Calu3 (cell line): ENCODE measurements around the gene AGXT2. TPM values are rescaled to one million over a fixed set of nuclear protein-coding genes. Genes with fewer than 3 reads are reported as not detected.

Experiments used
- BruUV-seq: library from RNA; stranded (reverse); fragments of 400-500 nt; replicated peaks from 2 replicates; lab custom pipeline; 2021; lab: Mats Ljungman, UMichigan
- CTCF ChIA-PET: fragments of 300-600 bp; sonication (Branson Sonifier 250); formaldehyde crosslinking; loops from one replicate; lab custom pipeline; 2022; ENCODE audit warnings: antibody characterized with exemption; lab: Charles Lee
- DNase-seq: peaks from one replicate; pipeline ENCODE4 v3.0.0; 2022
- H3K27ac Mint-ChIP-seq: one replicate; pipeline ENCODE4 v1.8.0; 2022; ENCODE audit warnings: mixed read lengths; ENCODE audit not compliant: unreplicated experiment
- H3K27me3 Mint-ChIP-seq: one replicate; pipeline ENCODE4 v1.8.0; 2022; ENCODE audit warnings: mixed read lengths; ENCODE audit not compliant: unreplicated experiment
- H3K36me3 Mint-ChIP-seq: one replicate; pipeline ENCODE4 v1.8.0; 2022; ENCODE audit warnings: mild to moderate bottlenecking, moderate library complexity, mixed read lengths; ENCODE audit not compliant: insufficient read depth, unreplicated experiment
- H3K4me1 Mint-ChIP-seq: one replicate; pipeline ENCODE4 v1.8.0; 2022; ENCODE audit warnings: mild to moderate bottlenecking, low read depth, mixed read lengths; ENCODE audit not compliant: unreplicated experiment
- H3K4me3 Mint-ChIP-seq: one replicate; pipeline ENCODE4 v1.8.0; 2022; ENCODE audit warnings: mild to moderate bottlenecking, low read depth, moderate library complexity, mixed read lengths; ENCODE audit not compliant: unreplicated experiment
- H3K9me3 Mint-ChIP-seq: one replicate; pipeline ENCODE4 v1.8.0; 2022; ENCODE audit warnings: low read depth, mixed read lengths; ENCODE audit not compliant: unreplicated experiment
- CTCF ChIP-seq: fragments of 200-600 bp; IDR thresholded peaks from one replicate; pipeline ENCODE4 v1.8.0; 2022; ENCODE audit warnings: antibody characterized with exemption; ENCODE audit not compliant: unreplicated experiment
- intact Hi-C: fragments of 100-400 bp; cut with micrococcal nuclease; formaldehyde crosslinking; loops from one replicate; pipeline ENCODE4 v1.10.0; 2022; ENCODE audit not compliant: unreplicated experiment
- total RNA-seq: library from RNA; stranded (reverse); gene quantifications from 2 replicates; pipeline ENCODE4 v1.2.3, GENCODE V29; 2022

AGXT2 gene
- total RNA-seq, 1 experiment from 2014 or later: not detected

- CTCF ChIA-PET: no interaction called here
- Mint-ChIP-seq H3K36me3 (no peaks in the 10 kb centered on the region), H3K4me3 (no peak overlapping the region), H3K27me3 (peaks cover 35% of the 10 kb centered on the region), H3K9me3 (no peaks in the 10 kb centered on the region), H3K27ac (no peak overlapping the region), H3K4me1 (no peaks in the 10 kb centered on the region)
- intact Hi-C loops: no loop called here
- BruUV-seq: no TSS peak
- no peak for DNase-seq
- no peak for TF ChIP-seq CTCF
Measured at GRCh38 chr5:35029333-35029732, 18.4 kb downstream of the AGXT2 start.

- Mint-ChIP-seq H3K27ac (no peak overlapping the region), H3K4me1 (no peaks in the 10 kb centered on the region), H3K4me3 (no peak overlapping the region), H3K36me3 (no peaks in the 10 kb centered on the region), H3K27me3 (peaks cover 23% of the 10 kb centered on the region), H3K9me3 (no peaks in the 10 kb centered on the region)
- no peak for TF ChIP-seq CTCF
- intact Hi-C loops: no loop called here
- CTCF ChIA-PET: interaction anchor here (1.1 kb wide), 1 partner anchor 14 kb away, joined by 3 read pairs; no protein-coding TSS in a partner anchor
- DNase-seq: no peak
- BruUV-seq: no TSS peak
Measured at GRCh38 chr5:35026941-35027340, 20.8 kb downstream of the AGXT2 start.

- no peaks in the 10 kb centered on the region for H3K4me1 Mint-ChIP-seq
- peaks cover 23% of the 10 kb centered on the region for H3K27me3 Mint-ChIP-seq
- intact Hi-C loops: no loop called here
- H3K4me3 Mint-ChIP-seq: no peak overlapping the region
- CTCF ChIA-PET: interaction anchor here (0.7 to 1.1 kb wide), 2 partner anchors 15 to 86 kb away, joined by 3 read pairs; no protein-coding TSS in a partner anchor
- TF ChIP-seq CTCF: no peak
- BruUV-seq: no TSS peak
- H3K27ac Mint-ChIP-seq: no peak overlapping the region
- no peaks in the 10 kb centered on the region for H3K36me3 Mint-ChIP-seq
- no peaks in the 10 kb centered on the region for H3K9me3 Mint-ChIP-seq
- DNase-seq: no peak
Measured at GRCh38 chr5:35026280-35026840, 21.4 kb downstream of the AGXT2 start.

- TF ChIP-seq CTCF: no peak
- Mint-ChIP-seq H3K4me3 (no peak overlapping the region), H3K27ac (no peak overlapping the region), H3K9me3 (no peaks in the 10 kb centered on the region), H3K4me1 (no peaks in the 10 kb centered on the region), H3K36me3 (no peaks in the 10 kb centered on the region), H3K27me3 (peaks cover 23% of the 10 kb centered on the region)
- no TSS peak for BruUV-seq
- CTCF ChIA-PET: no interaction called here
- DNase-seq: no peak
- intact Hi-C loops: no loop called here
Measured at GRCh38 chr5:35024911-35025510, 22.7 kb downstream of the AGXT2 start.
